GM23248 (cell line): ENCODE data around the gene ZNF684.

Experiments
- EZH2 ChIP-seq: fragments of 200-600 bp; sonication (generic); IDR thresholded peaks from 2 replicates; pipeline ENCODE4 v1.6.1; 2018; ENCODE audit warnings: antibody characterized with exemption, mild to moderate bottlenecking; ENCODE audit not compliant: insufficient read depth, poor library complexity, severe bottlenecking
- EZH2phosphoT487 ChIP-seq: fragments of 200-600 bp; sonication (generic); IDR thresholded peaks from 2 replicates; pipeline ENCODE4 v1.6.1; 2018; ENCODE audit warnings: antibody characterized with exemption, moderate library complexity, mild to moderate bottlenecking, low read depth; ENCODE audit not compliant: insufficient read depth

GRCh38 chr1:40593449-40594186, 62.2 kb downstream of the ZNF684 start:
- TF ChIP-seq EZH2phosphoT487 = no peak
- no peak for TF ChIP-seq EZH2
